Cerebellar nuclear complex (tissue), 1 donor: ENCODE results near the gene CNNM1.
A peak's percentile ranks its signal among the peaks of the same experiment; 100 is the strongest.

Experiments
- DNase-seq, 2 experiments: peaks; one replicate each; lab custom pipeline; 2025; lab: John Stamatoyannopoulos, UW

CNNM1 gene

GRCh38 chr10:99337901-99338300, 8.7 kb downstream of the CNNM1 start:
- DNase-seq = no peak

GRCh38 chr10:99339077-99339476, 9.9 kb downstream of the CNNM1 start:
- no peak for DNase-seq

- DNase-seq = no peak
These were observed 10.4 kb downstream of the CNNM1 start for GRCh38 chr10:99339563-99340047.

- DNase-seq = no peak
These were observed 11.5 kb downstream of the CNNM1 start for GRCh38 chr10:99340650-99341049.

- no peak for DNase-seq
These were observed 12.1 kb downstream of the CNNM1 start for GRCh38 chr10:99341248-99341647.

GRCh38 chr10:99341860-99342490, 12.8 kb downstream of the CNNM1 start:
- no peak for DNase-seq

GRCh38 chr10:99343262-99343661, 14.1 kb downstream of the CNNM1 start:
- DNase-seq = no peak

GRCh38 chr10:99344715-99345114, 15.6 kb downstream of the CNNM1 start:
- DNase-seq = no peak

- DNase-seq = no peak
These were observed 16.2 kb downstream of the CNNM1 start for GRCh38 chr10:99345350-99345749.

- no peak for DNase-seq
These were observed 17.1 kb downstream of the CNNM1 start for GRCh38 chr10:99346247-99346646.

GRCh38 chr10:99347672-99348071, 18.5 kb downstream of the CNNM1 start:
- DNase-seq = no peak

- no peak for DNase-seq
These were observed 24.0 kb downstream of the CNNM1 start for GRCh38 chr10:99353182-99353581.

GRCh38 chr10:99357691-99358090, 28.5 kb downstream of the CNNM1 start:
- DNase-seq = no peak

GRCh38 chr10:99358101-99358500, 28.9 kb downstream of the CNNM1 start:
- DNase-seq = no peak

GRCh38 chr10:99360934-99361333, 31.8 kb downstream of the CNNM1 start:
- DNase-seq = no peak

GRCh38 chr10:99364125-99364524, 35.0 kb downstream of the CNNM1 start:
- no peak for DNase-seq

GRCh38 chr10:99365311-99365710, 36.2 kb downstream of the CNNM1 start:
- DNase-seq = peak in 1 of 2 experiments; percentile 18

- DNase-seq = no peak
These were observed 36.6 kb downstream of the CNNM1 start for GRCh38 chr10:99365736-99366135.

GRCh38 chr10:99366666-99367065, 37.5 kb downstream of the CNNM1 start:
- DNase-seq = no peak

- DNase-seq = no peak
These were observed 39.5 kb downstream of the CNNM1 start for GRCh38 chr10:99368646-99369045.

GRCh38 chr10:99369126-99369525, 40.0 kb downstream of the CNNM1 start:
- no peak for DNase-seq

- no peak for DNase-seq
These were observed 40.4 kb downstream of the CNNM1 start for GRCh38 chr10:99369551-99369950.

- DNase-seq = no peak
These were observed 41.8 kb downstream of the CNNM1 start for GRCh38 chr10:99370993-99371392.

GRCh38 chr10:99372546-99373271, 43.6 kb downstream of the CNNM1 start:
- no peak for DNase-seq
